Body of pancreas (tissue), 4 donors: ENCODE data around the gene WDR19. TPM values are rescaled to one million over a fixed set of nuclear protein-coding genes. Genes with fewer than 3 reads are reported as not detected.

Experiments used
- ATAC-seq: fragments of 150-250 bp; one replicate; pipeline ENCODE4 v1.9.1; 2016
- DNase-seq, 4 donors: peaks; one replicate each; pipeline ENCODE4 v3.0.0-alpha.2; 2019
- H3K27ac ChIP-seq, 4 donors: fragments of 200-600 bp; sonication (generic); 1 replicate in 3 of 4; 2 replicates in 1 of 4; pipeline versions ENCODE4 v1.5.1 to v1.6.1; 2016 to 2019; ENCODE audit warnings: mild to moderate bottlenecking in 1 of 4, mixed read lengths in 1 of 4, moderate library complexity in 1 of 4
- H3K27me3 ChIP-seq, 2 donors: fragments of 200-600 bp; sonication (generic); one replicate each; pipeline ENCODE4 v1.6.0; 2016; ENCODE audit warnings: mild to moderate bottlenecking in 1 of 2
- H3K36me3 ChIP-seq, 2 donors: fragments of 200-600 bp; sonication (generic); replicated peaks in 1 of 2; 2 replicates each; pipeline ENCODE4 v1.5.1; 2016; ENCODE audit warnings: low read depth in 2 of 2; ENCODE audit not compliant: insufficient read depth in 1 of 2
- H3K4me1 ChIP-seq: fragments of 200-600 bp; sonication (generic); one replicate; pipeline ENCODE4 v1.6.0; 2016
- H3K4me3 ChIP-seq, 2 donors: fragments of 200-600 bp; sonication (generic); 1 replicate in 1 of 2; 2 replicates in 1 of 2; pipeline ENCODE4 v1.5.1; 2016 to 2019
- H3K9me3 ChIP-seq, 3 donors: fragments of 200-600 bp; sonication (generic); 1 replicate in 2 of 3; 2 replicates in 1 of 3; pipeline ENCODE4 v1.5.1; 2016
- POLR2A ChIP-seq, 3 donors: fragments of 450-650 bp; IDR thresholded peaks; one replicate each; pipeline ENCODE4 v1.6.1; 2016; ENCODE audit warnings: antibody characterized with exemption in 3 of 3, mild to moderate bottlenecking in 2 of 3
- WGBS, 2 donors: methylation state at CpG; one replicate each; pipeline ENCODE4 v1.1.5; 2017; 5-methylcytosine and 5-hydroxymethylcytosine counted together
- intact Hi-C: fragments of 100-400 bp; cut with DNase I; formaldehyde crosslinking; loops from one replicate; pipeline ENCODE4 v1.15.1; 2023
- total RNA-seq, 2 donors: library from RNA; depleted of rRNA; stranded (reverse); fragments of >200 nt; gene quantifications; one replicate each; pipeline ENCODE4 v1.1.0, GENCODE V29; 2016
- TF ChIP-seq, protein P1 (sequence below), 7 experiments: fragments of 450-650 bp in 4 of 7; fragments of 200-600 bp in 3 of 7; sonication (generic) in 3 of 7; IDR thresholded peaks; one replicate each; pipeline ENCODE4 v1.5.1; 2016 to 2019; ENCODE audit warnings: antibody characterized with exemption in 7 of 7

WDR19 gene
- total RNA-seq, 2 donors from 2014 or later: 32.9 to 84.0 TPM

GRCh38 chr4:39235021-39235420, 52.7 kb downstream of the WDR19 start:
- intact Hi-C loops: no loop called here

GRCh38 chr4:39235696-39236095, 53.4 kb downstream of the WDR19 start:
- ATAC-seq (no peak), DNase-seq (no peak)
- WGBS, 2 donors: 92 to 98% methylated on average over 2 of the region's 2 CpGs
- no peak for TF ChIP-seq POLR2A (IDR thresholded peaks at IDR 0.05)
- TF ChIP-seq, protein P1, sequence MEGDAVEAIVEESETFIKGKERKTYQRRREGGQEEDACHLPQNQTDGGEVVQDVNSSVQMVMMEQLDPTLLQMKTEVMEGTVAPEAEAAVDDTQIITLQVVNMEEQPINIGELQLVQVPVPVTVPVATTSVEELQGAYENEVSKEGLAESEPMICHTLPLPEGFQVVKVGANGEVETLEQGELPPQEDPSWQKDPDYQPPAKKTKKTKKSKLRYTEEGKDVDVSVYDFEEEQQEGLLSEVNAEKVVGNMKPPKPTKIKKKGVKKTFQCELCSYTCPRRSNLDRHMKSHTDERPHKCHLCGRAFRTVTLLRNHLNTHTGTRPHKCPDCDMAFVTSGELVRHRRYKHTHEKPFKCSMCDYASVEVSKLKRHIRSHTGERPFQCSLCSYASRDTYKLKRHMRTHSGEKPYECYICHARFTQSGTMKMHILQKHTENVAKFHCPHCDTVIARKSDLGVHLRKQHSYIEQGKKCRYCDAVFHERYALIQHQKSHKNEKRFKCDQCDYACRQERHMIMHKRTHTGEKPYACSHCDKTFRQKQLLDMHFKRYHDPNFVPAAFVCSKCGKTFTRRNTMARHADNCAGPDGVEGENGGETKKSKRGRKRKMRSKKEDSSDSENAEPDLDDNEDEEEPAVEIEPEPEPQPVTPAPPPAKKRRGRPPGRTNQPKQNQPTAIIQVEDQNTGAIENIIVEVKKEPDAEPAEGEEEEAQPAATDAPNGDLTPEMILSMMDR (IDR thresholded peaks at IDR 0.05): no peak
- no peak overlapping the region for H3K4me3 ChIP-seq
- intact Hi-C loops: no loop called here
- no peak overlapping the region for H3K27ac ChIP-seq
- H3K4me1 ChIP-seq: peaks cover 4% of the 10 kb centered on the region
- H3K27me3 ChIP-seq: no peaks in the 10 kb centered on the region
- no peaks in the 10 kb centered on the region for H3K36me3 ChIP-seq
- H3K9me3 ChIP-seq: no peaks in the 10 kb centered on the region

More at GRCh38 chr4:39235021-39235420, 52.7 kb downstream of the WDR19 start:
- H3K4me1 ChIP-seq: peaks cover 4% of the 10 kb centered on the region
- TF ChIP-seq POLR2A (IDR thresholded peaks at IDR 0.05): no peak
- TF ChIP-seq, protein P1 (IDR thresholded peaks at IDR 0.05): no peak
- H3K9me3 ChIP-seq: no peaks in the 10 kb centered on the region
- no peak overlapping the region for H3K4me3 ChIP-seq
- ATAC-seq: no peak
- no peaks in the 10 kb centered on the region for H3K36me3 ChIP-seq
- H3K27ac ChIP-seq: no peak overlapping the region
- DNase-seq: no peak
- 100% methylated on average over 2 of the region's 2 CpGs for WGBS, 2 donors
- no peaks in the 10 kb centered on the region for H3K27me3 ChIP-seq

DNA sequence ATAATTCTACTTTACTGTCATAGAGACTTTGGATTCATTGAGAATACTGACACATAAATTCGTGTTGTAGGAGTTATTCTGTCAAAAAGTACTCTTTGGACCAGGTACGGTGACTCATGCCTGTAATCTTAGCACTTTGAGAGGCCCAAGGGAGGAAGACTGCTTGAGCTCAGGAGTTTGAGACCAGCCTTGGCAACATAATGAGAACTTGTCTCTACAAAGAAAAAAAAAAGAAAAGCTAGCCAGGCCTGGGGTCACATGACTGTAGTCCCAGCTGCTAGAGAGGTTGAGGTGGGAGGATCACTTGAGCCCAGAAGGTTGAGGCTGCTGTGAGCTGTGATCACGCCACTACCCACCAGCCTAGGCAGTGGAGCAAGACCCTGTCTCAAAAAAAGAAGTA, 54.9 kb downstream of the WDR19 start:
- no peak for DNase-seq
- peaks cover 3% of the 10 kb centered on the region for H3K4me1 ChIP-seq
- no peaks in the 10 kb centered on the region for H3K27me3 ChIP-seq
- intact Hi-C loops: no loop called here
- H3K27ac ChIP-seq: no peak overlapping the region
- H3K9me3 ChIP-seq: no peaks in the 10 kb centered on the region
- WGBS, 2 donors: 71 to 72% methylated on average over 3 of the region's 3 CpGs
- no peaks in the 10 kb centered on the region for H3K36me3 ChIP-seq
- H3K4me3 ChIP-seq: no peak overlapping the region
- ATAC-seq: no peak
- TF ChIP-seq, protein P1 (IDR thresholded peaks at IDR 0.05): no peak
- no peak for TF ChIP-seq POLR2A (IDR thresholded peaks at IDR 0.05)

GRCh38 chr4:39243462-39243861, 61.1 kb downstream of the WDR19 start:
- Histone ChIP-seq H3K4me3 (no peak overlapping the region), H3K27me3 (no peaks in the 10 kb centered on the region), H3K27ac (no peak overlapping the region), H3K9me3 (no peaks in the 10 kb centered on the region), H3K36me3 (no peaks in the 10 kb centered on the region), H3K4me1 (no peaks in the 10 kb centered on the region)
- intact Hi-C loops: no loop called here
- DNase-seq (no peak), ATAC-seq (no peak)
- TF ChIP-seq, protein P1 (IDR thresholded peaks at IDR 0.05): no peak
- no peak for TF ChIP-seq POLR2A (IDR thresholded peaks at IDR 0.05)
- WGBS, 2 donors: 92% methylated on average over 3 of the region's 3 CpGs

GRCh38 chr4:39255266-39255665, 72.9 kb downstream of the WDR19 start:
- Histone ChIP-seq H3K27me3 (no peaks in the 10 kb centered on the region), H3K4me3 (no peak overlapping the region), H3K27ac (no peak overlapping the region), H3K36me3 (no peaks in the 10 kb centered on the region), H3K9me3 (no peaks in the 10 kb centered on the region), H3K4me1 (peaks cover 11% of the 10 kb centered on the region)
- no peak for TF ChIP-seq POLR2A (IDR thresholded peaks at IDR 0.05)
- TF ChIP-seq, protein P1 (IDR thresholded peaks at IDR 0.05): no peak
- DNase-seq: no peak
- intact Hi-C loops: no loop called here
- no peak for ATAC-seq
- WGBS, 2 donors: 50 to 64% methylated on average over 2 of the region's 2 CpGs
